ENCODE measurements around the gene GABRR3. TPM values are rescaled to one million over a fixed set of nuclear protein-coding genes. Genes with fewer than 3 reads are reported as not detected.

GABRR3 gene
- total RNA-seq, 1 donor from 2014 or later: not detected

GRCh38 chr3:97990624-97991292 lies 44.4 kb downstream of the GABRR3 start:
- no peaks in the 10 kb centered on the region for H3K9me3 ChIP-seq
- no peak overlapping the region for H3K4me3 ChIP-seq
- intact Hi-C loops (cut with DNase I): no loop called here
- no peak overlapping the region for H3K27ac ChIP-seq
- H3K27me3 ChIP-seq: no peaks in the 10 kb centered on the region
- no peak for DNase-seq (ENCODE audit: low spot score in 2 of 2)
- no peaks in the 10 kb centered on the region for H3K36me3 ChIP-seq
- no peak for TF ChIP-seq CTCF (IDR thresholded peaks at IDR 0.05)
- no peaks in the 10 kb centered on the region for H3K4me1 ChIP-seq

GRCh38 chr3:97988784-97989568 lies 46.1 kb downstream of the GABRR3 start:
- DNase-seq (ENCODE audit: low spot score in 2 of 2): no peak
- no peak overlapping the region for H3K4me3 ChIP-seq
- H3K27me3 ChIP-seq: no peaks in the 10 kb centered on the region
- no peak for TF ChIP-seq CTCF (IDR thresholded peaks at IDR 0.05)
- H3K4me1 ChIP-seq: no peaks in the 10 kb centered on the region
- H3K9me3 ChIP-seq: no peaks in the 10 kb centered on the region
- intact Hi-C loops (cut with DNase I): no loop called here
- no peak overlapping the region for H3K27ac ChIP-seq
- no peaks in the 10 kb centered on the region for H3K36me3 ChIP-seq

- no peaks in the 10 kb centered on the region for H3K9me3 ChIP-seq
- H3K27ac ChIP-seq: no peak overlapping the region
- no peak overlapping the region for H3K4me3 ChIP-seq
- no peak for TF ChIP-seq CTCF (IDR thresholded peaks at IDR 0.05)
- no peaks in the 10 kb centered on the region for H3K36me3 ChIP-seq
- no peaks in the 10 kb centered on the region for H3K4me1 ChIP-seq
- no peaks in the 10 kb centered on the region for H3K27me3 ChIP-seq
- no peak for DNase-seq (ENCODE audit: low spot score in 2 of 2)
- intact Hi-C loops (cut with DNase I): no loop called here
Observed at GRCh38 chr3:97987306-97987705, 47.8 kb downstream of the GABRR3 start.

GRCh38 chr3:97983933-97984491 lies 51.1 kb downstream of the GABRR3 start:
- no peak for DNase-seq (ENCODE audit: low spot score in 2 of 2)
- Histone ChIP-seq H3K36me3 (no peaks in the 10 kb centered on the region), H3K4me1 (no peaks in the 10 kb centered on the region), H3K27me3 (no peaks in the 10 kb centered on the region), H3K27ac (no peak overlapping the region), H3K9me3 (no peaks in the 10 kb centered on the region), H3K4me3 (no peak overlapping the region)
- intact Hi-C loops (cut with DNase I): no loop called here
- TF ChIP-seq CTCF (IDR thresholded peaks at IDR 0.05): no peak

GRCh38 chr3:97981886-97982285 lies 53.2 kb downstream of the GABRR3 start:
- Histone ChIP-seq H3K4me3 (no peak overlapping the region), H3K27ac (no peak overlapping the region), H3K36me3 (no peaks in the 10 kb centered on the region), H3K27me3 (no peaks in the 10 kb centered on the region), H3K9me3 (no peaks in the 10 kb centered on the region), H3K4me1 (no peaks in the 10 kb centered on the region)
- intact Hi-C loops (cut with DNase I): no loop called here
- no peak for DNase-seq (ENCODE audit: low spot score in 2 of 2)
- no peak for TF ChIP-seq CTCF (IDR thresholded peaks at IDR 0.05)
